SJSA1 (cell line): Measurements from ENCODE around the gene ZNF132. TPM values are rescaled to one million over a fixed set of nuclear protein-coding genes. Genes with fewer than 3 reads are reported as not detected.
"Not testable (repeated sequence)": the region's sequence is repeated elsewhere in the genome, so short reads cannot be mapped to it uniquely, and the experiment has no call there.

Source experiments
- DNase-seq, 2 experiments: peaks; one replicate each; pipeline ENCODE4 v3.0.0-alpha.2; 2015 to 2020; ENCODE audit warnings: low spot score in 2 of 2, low read depth in 1 of 2
- H3K27ac ChIP-seq: fragments of 250-450 bp; sonication (Bioruptor Pico); 2 replicates; pipeline ENCODE4 v1.5.1; 2020; ENCODE audit warnings: mild to moderate bottlenecking, moderate library complexity
- H3K27me3 ChIP-seq: fragments of 250-450 bp; sonication (Bioruptor Pico); replicated peaks from 2 replicates; pipeline ENCODE4 v1.5.1; 2020; ENCODE audit warnings: mild to moderate bottlenecking, moderate library complexity
- H3K36me3 ChIP-seq: fragments of 250-450 bp; sonication (Bioruptor Pico); 2 replicates; pipeline ENCODE4 v1.5.1; 2020; ENCODE audit warnings: mild to moderate bottlenecking
- H3K4me1 ChIP-seq: fragments of 250-450 bp; sonication (Bioruptor Pico); replicated peaks from 2 replicates; pipeline ENCODE4 v1.6.1; 2021; ENCODE audit warnings: mild to moderate bottlenecking
- H3K4me3 ChIP-seq: fragments of 250-450 bp; sonication (Bioruptor Pico); 2 replicates; pipeline ENCODE4 v1.5.1; 2020; ENCODE audit warnings: mild to moderate bottlenecking
- H3K9me3 ChIP-seq: fragments of 250-450 bp; sonication (Bioruptor Pico); replicated peaks from 2 replicates; pipeline ENCODE4 v1.5.1; 2020; ENCODE audit warnings: mild to moderate bottlenecking
- total RNA-seq: library from RNA; depleted of rRNA; stranded (reverse); fragments of >200 nt; shearing (Covaris generic); gene quantifications from 2 replicates; pipeline ENCODE4 v1.2.3, GENCODE V29; 2014

Gene ZNF132
- total RNA-seq, 1 experiment from 2014 or later: 6.0 TPM

DNA sequence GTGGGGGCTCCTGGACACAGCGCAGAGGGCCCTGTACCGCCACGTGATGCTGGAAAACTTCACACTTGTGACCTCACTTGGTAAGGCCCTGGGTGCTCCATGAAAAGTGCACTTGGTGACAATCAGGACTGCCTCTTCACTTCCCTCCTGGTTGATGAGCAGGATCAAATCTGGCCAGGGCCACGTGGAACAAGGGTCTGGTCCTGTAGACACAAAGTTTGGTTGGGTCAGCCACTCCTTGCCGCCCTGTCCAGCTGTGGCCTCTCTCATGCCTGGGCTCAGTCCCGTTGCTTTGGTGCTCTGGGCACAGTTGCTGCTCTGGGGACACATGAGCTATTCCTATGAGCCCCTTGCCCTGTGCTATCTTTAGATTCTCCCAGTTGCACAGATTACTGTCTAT is 13.8 kb upstream of the ZNF132 start:
- H3K4me3 ChIP-seq: no peak overlapping the region
- H3K36me3 ChIP-seq: peaks cover 11% of the 10 kb centered on the region; the same call in 1 of the 2 replicates
- H3K4me1 ChIP-seq: peaks cover 7% of the 10 kb centered on the region
- no peak overlapping the region for H3K27ac ChIP-seq
- H3K9me3 ChIP-seq: peaks cover 16% of the 10 kb centered on the region
- H3K27me3 ChIP-seq: no peaks in the 10 kb centered on the region
- DNase-seq: no peak

DNA sequence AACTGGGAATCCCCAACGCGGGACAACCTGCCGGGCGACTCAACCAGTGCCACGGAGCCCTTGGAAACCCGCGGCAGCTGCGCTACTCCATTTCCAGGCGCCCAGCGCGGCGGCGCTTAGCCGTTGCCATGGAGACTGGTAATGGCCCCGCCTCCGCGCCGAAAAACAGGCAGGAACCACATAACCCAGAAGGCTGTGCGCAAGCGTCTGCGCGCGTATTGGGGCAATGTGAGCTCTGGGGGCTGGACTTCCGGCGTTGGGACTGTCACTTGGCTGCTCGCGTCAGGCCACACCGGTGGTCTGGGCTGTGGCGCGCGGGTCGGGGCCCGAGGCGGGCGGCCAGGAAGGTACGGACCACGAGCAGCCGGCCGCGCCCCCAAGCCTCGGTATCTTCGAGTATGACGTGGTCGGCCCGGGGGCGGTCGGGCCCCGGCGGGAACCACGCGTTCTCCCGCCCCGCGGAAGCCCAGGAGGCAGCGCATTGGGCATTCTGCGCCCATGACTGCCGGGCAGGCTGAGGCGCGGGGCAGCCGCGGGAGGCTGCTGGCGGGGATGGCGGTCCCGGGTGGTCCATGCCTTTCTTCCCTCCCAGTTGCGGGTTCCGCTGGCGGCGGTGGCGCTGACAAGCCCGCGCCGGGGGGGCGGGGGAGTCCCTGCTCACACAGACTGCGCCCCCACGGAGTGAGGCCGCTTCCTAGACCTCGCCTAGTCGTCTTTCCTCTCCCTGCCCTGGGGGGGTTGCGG is 11.6 kb upstream of the ZNF132 start, which contains the start of gene ZNF324B:
ZNF324B (plus strand) TSS at position 265 of the 744 bp plus-strand sequence. CDS start 2,080 bp downstream, outside the sequence.
- peaks cover 24% of the 10 kb centered on the region for H3K9me3 ChIP-seq
- peak; percentile 91 to 97 for DNase-seq
- no peaks in the 10 kb centered on the region for H3K27me3 ChIP-seq
- H3K36me3 ChIP-seq: peaks cover 8% of the 10 kb centered on the region; the same call in 1 of the 2 replicates
- H3K4me3 ChIP-seq: peak within 1 kb of the TSS; percentile 74
- peak within 1 kb of the TSS; percentile 65 for H3K27ac ChIP-seq
- H3K4me1 ChIP-seq: peaks cover 7% of the 10 kb centered on the region

GRCh38 chr19:58450856-58451357 is 11.0 kb upstream of the ZNF132 start:
- H3K27ac ChIP-seq: no peak overlapping the region
- H3K36me3 ChIP-seq: peaks cover 4% of the 10 kb centered on the region; the same call in 1 of the 2 replicates
- H3K27me3 ChIP-seq: no peaks in the 10 kb centered on the region
- H3K4me1 ChIP-seq: peaks cover 7% of the 10 kb centered on the region
- H3K4me3 ChIP-seq: peak overlapping the region; percentile 74
- DNase-seq: peak in 1 of 2 experiments; percentile 9
- H3K9me3 ChIP-seq: peaks cover 24% of the 10 kb centered on the region

- H3K27ac ChIP-seq: not testable (repeated sequence)
Measured at GRCh38 chr19:58449980-58450379, 10.0 kb upstream of the ZNF132 start.

DNA sequence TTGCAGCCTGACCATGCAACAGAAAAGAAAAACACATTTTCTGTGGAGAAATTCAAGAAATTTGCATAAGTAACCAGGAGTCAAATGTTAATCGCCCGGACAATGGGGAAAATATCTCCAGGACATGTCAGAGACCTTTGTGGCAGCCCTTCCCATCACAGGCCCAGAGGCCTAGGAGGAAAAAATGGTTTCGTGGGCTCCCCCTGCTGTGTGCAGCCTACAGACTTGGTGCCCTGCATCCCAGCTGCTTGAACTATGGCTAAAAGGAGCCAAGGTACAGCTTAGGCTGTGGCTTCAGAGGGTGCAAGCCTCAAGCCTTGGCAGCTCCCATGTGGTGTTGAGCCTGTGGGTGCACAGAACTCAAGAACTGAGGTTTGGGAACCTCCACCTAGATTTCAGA is 8.9 kb upstream of the ZNF132 start:
- H3K4me1 ChIP-seq, H3K27ac ChIP-seq, H3K4me3 ChIP-seq, H3K27me3 ChIP-seq, H3K36me3 ChIP-seq, DNase-seq: not testable (repeated sequence)
- peaks cover 24% of the 10 kb centered on the region for H3K9me3 ChIP-seq

More at GRCh38 chr19:58449980-58450379, 10.0 kb upstream of the ZNF132 start:
- H3K27me3 ChIP-seq, H3K36me3 ChIP-seq, H3K4me3 ChIP-seq, DNase-seq, H3K4me1 ChIP-seq: not testable (repeated sequence)
- peaks cover 24% of the 10 kb centered on the region for H3K9me3 ChIP-seq

DNA sequence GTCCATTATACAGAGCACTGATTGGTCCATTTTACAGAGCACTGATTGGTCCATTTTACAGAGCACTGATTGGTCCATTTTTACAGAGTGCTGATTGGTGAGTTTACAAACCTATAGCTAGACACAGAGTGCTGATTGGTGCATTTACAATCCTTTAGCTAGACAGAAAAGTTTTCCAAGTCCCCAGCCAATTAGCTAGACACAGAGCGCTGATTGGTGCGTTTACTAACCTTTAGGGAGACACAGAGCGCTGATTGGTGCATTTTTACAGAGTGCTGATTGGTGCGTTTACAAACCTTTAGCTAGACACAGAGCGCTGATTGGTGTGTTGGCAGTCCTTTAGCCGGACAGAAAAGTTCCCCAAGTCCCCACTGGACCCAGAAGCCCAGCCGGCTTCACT is 3.0 kb upstream of the ZNF132 start:
- not testable (repeated sequence) for H3K27ac ChIP-seq, H3K4me3 ChIP-seq, H3K36me3 ChIP-seq, H3K27me3 ChIP-seq, DNase-seq
- H3K4me1 ChIP-seq: peaks cover 17% of the 10 kb centered on the region
- H3K9me3 ChIP-seq: peaks cover 23% of the 10 kb centered on the region

DNA sequence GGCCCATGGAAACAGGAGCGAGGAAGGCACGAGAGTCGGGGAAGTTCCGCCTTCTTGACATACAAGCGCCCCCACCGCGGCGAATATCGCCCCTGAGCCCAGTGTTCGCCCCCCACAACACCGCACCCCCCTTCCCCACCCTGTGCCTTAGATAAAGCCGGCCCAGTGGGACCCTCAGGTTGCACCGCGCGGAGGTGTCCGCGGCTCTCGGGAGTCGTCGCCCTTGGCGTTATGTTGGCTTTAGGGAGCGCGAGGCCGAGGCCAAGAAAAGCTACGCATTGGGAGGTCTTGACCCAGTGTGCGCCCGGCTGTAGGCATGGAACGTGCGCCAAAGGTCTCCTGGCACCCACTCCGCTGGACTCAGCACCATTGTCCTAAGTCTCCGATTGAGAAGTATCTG is 603 bp upstream of the ZNF132 start:
- H3K9me3 ChIP-seq: peaks cover 20% of the 10 kb centered on the region
- H3K4me3 ChIP-seq: peak overlapping the region; percentile 50
- H3K27me3 ChIP-seq: no peaks in the 10 kb centered on the region
- H3K27ac ChIP-seq: peak overlapping the region; percentile 37
- DNase-seq: no peak
- H3K36me3 ChIP-seq: peaks cover 21% of the 10 kb centered on the region
- peaks cover 17% of the 10 kb centered on the region for H3K4me1 ChIP-seq

DNA sequence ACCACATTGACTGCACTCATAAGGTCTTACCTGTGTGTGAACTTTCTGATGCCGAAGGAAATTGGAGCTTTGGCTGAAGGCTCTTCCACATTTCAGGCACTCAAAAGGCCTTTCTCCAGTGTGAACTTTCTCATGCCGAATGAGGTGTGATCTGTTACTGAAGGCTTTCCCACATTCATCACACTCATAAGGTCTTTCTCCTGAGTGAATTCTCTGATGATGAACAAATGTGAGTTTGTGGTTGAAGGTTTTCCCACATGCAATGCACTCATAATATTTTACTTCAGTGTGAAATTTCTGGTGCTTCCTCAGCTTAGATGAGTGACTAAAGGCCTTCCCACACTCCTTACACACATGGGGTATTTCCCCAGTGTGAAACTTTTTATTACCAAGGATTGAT is 5.7 kb downstream of the ZNF132 start:
- Histone ChIP-seq H3K36me3 (peaks cover 70% of the 10 kb centered on the region), H3K27ac (no peak overlapping the region), H3K4me3 (no peak overlapping the region), H3K4me1 (peaks cover 3% of the 10 kb centered on the region), H3K27me3 (no peaks in the 10 kb centered on the region), H3K9me3 (peaks cover 59% of the 10 kb centered on the region)
- DNase-seq: no peak

GRCh38 chr19:58429745-58430144 is 10.2 kb downstream of the ZNF132 start:
- no peaks in the 10 kb centered on the region for H3K27me3 ChIP-seq
- no peak for DNase-seq
- H3K36me3 ChIP-seq: peaks cover 45% of the 10 kb centered on the region
- H3K4me1 ChIP-seq: no peaks in the 10 kb centered on the region
- no peak overlapping the region for H3K4me3 ChIP-seq
- H3K27ac ChIP-seq: no peak overlapping the region
- peaks cover 63% of the 10 kb centered on the region for H3K9me3 ChIP-seq

GRCh38 chr19:58428617-58429016 is 11.3 kb downstream of the ZNF132 start:
- H3K4me3 ChIP-seq: no peak overlapping the region
- H3K36me3 ChIP-seq: peaks cover 34% of the 10 kb centered on the region
- H3K4me1 ChIP-seq: no peaks in the 10 kb centered on the region
- no peak overlapping the region for H3K27ac ChIP-seq
- H3K9me3 ChIP-seq: peaks cover 53% of the 10 kb centered on the region
- no peak for DNase-seq
- no peaks in the 10 kb centered on the region for H3K27me3 ChIP-seq

DNA sequence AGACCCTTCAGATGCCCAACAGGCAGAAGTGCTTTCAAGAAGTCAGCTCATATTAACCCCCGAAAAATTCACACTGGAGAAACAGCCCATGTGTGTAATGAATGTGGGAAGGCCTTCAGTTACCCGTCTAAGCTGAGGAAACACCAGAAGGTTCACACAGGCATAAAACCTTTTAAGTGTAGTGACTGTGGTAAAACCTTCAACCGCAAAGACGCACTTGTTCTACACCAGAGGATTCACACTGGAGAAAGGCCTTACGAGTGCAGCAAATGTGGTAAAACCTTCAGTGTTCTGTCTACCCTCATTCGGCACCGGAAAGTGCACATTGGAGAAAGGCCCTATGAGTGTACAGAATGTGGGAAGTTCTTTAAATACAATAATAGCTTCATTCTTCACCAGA is 22.9 kb downstream of the ZNF132 start:
- DNase-seq: no peak
- Histone ChIP-seq H3K27me3 (no peaks in the 10 kb centered on the region), H3K9me3 (0 out of 2 replicates have a peak, but pooled peaks cover 10% of the 10 kb centered on the region), H3K36me3 (peaks cover 61% of the 10 kb centered on the region), H3K4me1 (peaks cover 3% of the 10 kb centered on the region; the same call in 1 of the 2 replicates), H3K4me3 (no peak overlapping the region), H3K27ac (no peak overlapping the region)

DNA sequence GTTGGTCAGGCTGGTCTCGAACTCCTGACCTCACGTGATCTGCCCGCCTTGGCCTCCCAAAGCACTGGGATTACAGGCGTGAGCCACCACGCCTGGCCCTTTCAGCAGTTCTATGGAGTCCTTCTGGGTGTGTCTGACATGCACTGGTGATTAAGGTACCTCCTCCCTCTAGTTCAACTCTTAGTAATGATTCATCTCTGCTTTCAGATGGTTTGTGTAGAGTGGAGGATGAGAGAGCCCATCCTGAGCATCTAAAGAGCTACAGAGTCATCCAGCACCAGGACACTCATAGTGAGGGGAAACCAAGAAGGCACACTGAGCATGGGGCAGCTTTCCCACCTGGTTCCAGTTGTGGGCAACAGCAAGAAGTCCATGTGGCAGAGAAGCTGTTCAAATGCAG is 23.3 kb downstream of the ZNF132 start:
- Histone ChIP-seq H3K27ac (no peak overlapping the region), H3K4me3 (no peak overlapping the region), H3K9me3 (0 out of 2 replicates have a peak, but pooled peaks cover 10% of the 10 kb centered on the region), H3K36me3 (peaks cover 61% of the 10 kb centered on the region), H3K4me1 (peaks cover 3% of the 10 kb centered on the region; the same call in 1 of the 2 replicates), H3K27me3 (no peaks in the 10 kb centered on the region)
- DNase-seq: no peak

- Histone ChIP-seq H3K9me3 (no peaks in the 10 kb centered on the region), H3K27ac (peak overlapping the region; percentile 12)
- DNase-seq: peak in 1 of 2 experiments; percentile 37
Measured at GRCh38 chr19:58409010-58409790, 30.8 kb downstream of the ZNF132 start.

More at GRCh38 chr19:58409010-58409790, 30.8 kb downstream of the ZNF132 start:
- peaks cover 15% of the 10 kb centered on the region for H3K36me3 ChIP-seq
- peak overlapping the region; percentile 85 for H3K4me3 ChIP-seq
- no peaks in the 10 kb centered on the region for H3K27me3 ChIP-seq
- H3K4me1 ChIP-seq: peaks cover 16% of the 10 kb centered on the region
